ENCODE measurements around the gene TCF3.

TCF3 gene

GRCh38 chr19:1630012-1630411 is 22.4 kb downstream of the TCF3 start:
- no peak for DNase-seq (ENCODE audit: low spot score)

- DNase-seq (ENCODE audit: low spot score): no peak
Measured at GRCh38 chr19:1629256-1629808, 23.1 kb downstream of the TCF3 start.

- no peak for DNase-seq (ENCODE audit: low spot score)
Measured at GRCh38 chr19:1627194-1627593, 25.2 kb downstream of the TCF3 start.

GRCh38 chr19:1626417-1627010 is 25.9 kb downstream of the TCF3 start:
- DNase-seq (ENCODE audit: low spot score): no peak

GRCh38 chr19:1624458-1624857 is 28.0 kb downstream of the TCF3 start:
- no peak for DNase-seq (ENCODE audit: low spot score)

DNA sequence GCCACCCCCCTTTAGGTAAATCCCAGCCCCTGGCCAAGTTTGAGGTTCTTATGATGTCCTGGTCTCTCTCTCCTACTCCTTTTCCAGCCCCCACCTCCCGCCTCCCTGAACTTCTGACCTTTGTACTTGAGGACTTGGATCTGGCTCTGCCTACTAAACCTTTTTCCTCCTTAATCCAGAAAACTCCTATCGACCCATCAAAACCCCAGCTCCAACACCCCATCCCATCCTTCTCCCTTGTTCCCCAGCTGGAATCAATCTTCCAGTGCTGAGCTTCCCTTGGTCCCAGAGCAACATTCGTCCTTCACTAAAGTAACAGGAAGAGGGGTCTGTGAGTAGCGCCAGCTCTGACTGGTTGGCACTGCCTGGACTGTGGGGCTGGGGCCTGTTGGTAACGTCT is 29.9 kb downstream of the TCF3 start:
- no peak for DNase-seq (ENCODE audit: low spot score)

GRCh38 chr19:1622007-1622406 is 30.4 kb downstream of the TCF3 start:
- DNase-seq (ENCODE audit: low spot score): no peak

GRCh38 chr19:1621574-1621973 is 30.8 kb downstream of the TCF3 start:
- DNase-seq (ENCODE audit: low spot score): no peak

GRCh38 chr19:1621021-1621420 is 31.4 kb downstream of the TCF3 start:
- DNase-seq (ENCODE audit: low spot score): no peak

DNA sequence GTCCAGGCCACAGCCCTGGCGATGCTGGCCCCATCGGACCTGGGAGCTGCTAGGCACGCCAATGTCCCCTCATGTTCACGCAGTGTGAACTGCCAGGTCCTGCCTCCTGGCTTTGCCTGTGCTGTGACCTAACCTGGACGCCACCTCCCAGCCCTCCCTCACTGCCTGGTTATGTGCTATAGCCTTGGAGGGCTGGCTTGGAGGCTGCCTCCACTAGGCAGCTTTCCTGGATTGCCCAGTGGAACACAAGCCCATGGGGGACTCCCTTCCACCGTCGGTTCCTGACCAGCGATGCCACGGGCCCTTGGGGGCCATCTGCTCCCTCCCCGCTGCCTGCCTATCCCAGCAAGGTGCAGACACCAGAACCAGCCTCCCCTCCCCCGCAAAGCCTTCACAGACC is 31.9 kb downstream of the TCF3 start:
- no peak for DNase-seq (ENCODE audit: low spot score)

- no peak for DNase-seq (ENCODE audit: low spot score)
Measured at GRCh38 chr19:1619703-1620102, 32.7 kb downstream of the TCF3 start.

GRCh38 chr19:1619094-1619439 is 33.3 kb downstream of the TCF3 start:
- DNase-seq (ENCODE audit: low spot score): no peak

DNA sequence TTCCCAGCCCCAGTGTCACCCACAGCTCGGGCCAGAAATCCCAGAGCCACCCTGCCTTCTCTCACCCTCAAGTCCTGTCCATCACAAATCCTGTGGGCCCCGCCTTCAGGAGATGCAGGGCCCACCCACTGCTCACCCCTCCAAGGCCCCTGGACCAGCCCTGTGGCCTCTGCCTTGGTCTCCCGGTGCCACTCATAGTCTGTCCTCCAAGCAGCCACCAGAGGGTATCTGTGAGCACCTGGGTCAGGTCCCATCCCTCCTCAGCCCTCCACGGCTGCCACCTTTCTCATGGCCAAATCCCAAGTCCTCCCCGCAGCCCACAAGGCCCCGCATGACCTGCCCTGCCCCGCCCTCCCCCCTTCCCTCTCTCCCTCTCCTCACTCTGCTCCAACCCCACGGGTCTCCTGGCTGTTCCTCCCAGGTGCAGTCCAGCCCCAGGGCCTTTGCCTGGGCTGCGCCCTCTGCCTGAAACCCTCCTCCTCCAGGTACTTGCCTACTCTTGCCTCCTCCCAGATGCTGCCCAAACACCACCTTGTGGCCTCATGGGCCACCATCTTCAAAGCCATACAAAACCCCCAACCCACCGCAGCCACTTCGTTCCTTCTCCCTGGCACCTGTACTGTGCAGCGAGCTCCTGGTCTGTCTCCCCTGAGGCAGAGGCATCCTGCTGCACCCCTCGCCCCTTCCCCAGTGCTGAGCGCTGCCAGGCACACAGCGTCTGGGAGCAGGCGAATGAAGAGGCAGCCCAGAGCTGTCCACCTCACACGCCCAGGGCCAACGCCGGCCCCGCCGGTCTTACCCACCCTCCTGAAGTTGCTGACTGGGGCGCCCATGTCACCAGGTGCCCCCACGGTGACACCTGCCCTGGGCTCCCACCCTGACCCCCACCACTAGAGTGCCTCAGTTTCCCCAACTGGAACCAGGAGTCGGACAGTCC is 34.0 kb downstream of the TCF3 start:
- no peak for DNase-seq (ENCODE audit: low spot score)

GRCh38 chr19:1616875-1617274 is 35.5 kb downstream of the TCF3 start:
- DNase-seq (ENCODE audit: low spot score): no peak

GRCh38 chr19:1616396-1616795 is 36.0 kb downstream of the TCF3 start:
- DNase-seq (ENCODE audit: low spot score): no peak

- DNase-seq (ENCODE audit: low spot score): no peak
Measured at GRCh38 chr19:1615156-1615765, 37.2 kb downstream of the TCF3 start.

GRCh38 chr19:1613808-1614570 is 38.4 kb downstream of the TCF3 start:
- DNase-seq (ENCODE audit: low spot score): no peak

- no peak for DNase-seq (ENCODE audit: low spot score)
Measured at GRCh38 chr19:1613146-1613545, 39.3 kb downstream of the TCF3 start.

DNA sequence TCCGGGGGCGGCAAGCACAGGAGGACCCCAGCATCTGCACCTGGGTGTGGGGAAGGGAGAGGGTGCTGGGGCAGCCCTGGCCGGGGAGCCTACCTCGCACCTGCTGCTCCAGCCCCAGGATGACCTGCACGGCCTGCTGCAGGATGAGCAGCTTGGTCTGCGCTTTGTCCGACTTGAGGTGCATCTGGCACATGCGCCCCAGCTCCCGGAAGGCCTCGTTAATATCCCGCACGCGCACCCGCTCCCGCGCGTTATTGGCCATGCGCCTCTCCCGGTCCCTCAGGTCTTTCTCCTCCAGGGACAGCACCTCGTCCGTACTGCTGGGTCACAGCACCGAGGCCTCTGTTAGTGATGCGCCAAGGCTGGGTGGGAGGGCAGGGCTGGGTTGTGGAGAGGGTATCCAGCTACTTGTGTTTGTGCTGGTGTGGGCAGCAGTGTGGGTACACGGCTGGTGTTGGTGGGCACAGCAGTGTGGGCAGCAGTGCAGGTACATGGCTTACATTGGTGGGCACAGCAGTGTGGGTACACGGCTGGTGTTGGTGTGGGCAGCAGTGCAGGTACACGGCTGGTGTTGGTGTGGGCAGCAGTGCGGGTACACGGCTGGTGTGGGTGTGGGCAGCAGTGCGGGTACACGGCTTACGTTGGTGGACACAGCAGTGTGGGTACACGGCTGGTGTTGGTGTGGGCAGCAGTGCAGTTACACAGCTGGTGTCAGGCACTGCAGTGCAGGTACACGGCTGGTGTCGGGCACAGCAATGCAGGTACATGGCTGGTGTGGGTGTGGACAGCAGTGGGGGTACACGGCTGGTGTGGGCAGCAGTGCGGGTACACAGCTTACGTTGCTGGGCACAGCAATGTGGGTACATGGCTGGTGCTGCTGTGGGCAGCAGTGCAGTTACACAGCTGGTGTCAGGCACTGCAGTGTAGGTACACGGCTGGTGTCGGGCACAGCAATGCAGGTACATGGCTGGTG is 40.0 kb downstream of the TCF3 start:
- no peak for DNase-seq (ENCODE audit: low spot score)

GRCh38 chr19:1611353-1611752 is 41.1 kb downstream of the TCF3 start:
- DNase-seq (ENCODE audit: low spot score): no peak

DNA sequence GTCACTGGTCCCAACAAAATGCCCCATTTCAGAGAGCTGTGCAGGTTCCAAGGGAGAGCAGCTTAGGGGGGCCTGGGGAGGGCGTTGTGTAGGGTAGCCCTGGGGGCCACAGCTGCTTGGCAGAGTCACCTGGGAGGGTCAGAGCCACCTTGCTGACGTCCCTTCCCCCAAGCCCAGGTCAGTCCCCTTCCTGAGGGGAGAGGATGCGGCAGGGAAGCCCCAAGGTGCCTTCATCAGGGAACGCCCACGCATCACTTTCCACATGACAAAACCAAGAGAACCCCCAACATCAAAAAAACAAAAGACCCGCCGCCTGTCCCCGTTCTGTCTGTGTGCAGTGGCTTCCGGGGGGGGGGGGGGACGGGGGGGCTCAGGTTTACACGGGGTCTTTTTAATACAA is 41.8 kb downstream of the TCF3 start:
- DNase-seq (ENCODE audit: low spot score): no peak
